Nephron (organoid): ENCODE measurements around the gene PAPPA.

ENCODE experiments used
- H3K27ac Mint-ChIP-seq, 3 experiments: 2 replicates each; pipeline ENCODE4 v1.8.0; 2020; ENCODE audit warnings: mixed read lengths in 3 of 3, mild to moderate bottlenecking in 2 of 3, moderate library complexity in 1 of 3
- H3K27me3 Mint-ChIP-seq: 2 replicates; pipeline ENCODE4 v1.8.0; 2021; ENCODE audit warnings: low read depth, mild to moderate bottlenecking, moderate library complexity, mixed read lengths
- H3K36me3 Mint-ChIP-seq: 2 replicates; pipeline ENCODE4 v1.8.0; 2020; ENCODE audit warnings: low read depth, mixed read lengths
- H3K4me1 Mint-ChIP-seq: 2 replicates; pipeline ENCODE4 v1.8.0; 2020; ENCODE audit warnings: mixed read lengths
- H3K4me3 Mint-ChIP-seq, 3 experiments: 2 replicates each; pipeline ENCODE4 v1.8.0; 2020; ENCODE audit warnings: mild to moderate bottlenecking in 3 of 3, mixed read lengths in 3 of 3, moderate library complexity in 2 of 3
- H3K9me3 Mint-ChIP-seq: 2 replicates; pipeline ENCODE4 v1.8.0; 2020; ENCODE audit warnings: mixed read lengths
- CTCF ChIP-seq, 3 experiments: fragments of 200-600 bp; sonication (generic); IDR thresholded peaks; one replicate each; pipeline ENCODE4 v1.5.0; 2021; ENCODE audit warnings: antibody characterized with exemption in 3 of 3; ENCODE audit not compliant: unreplicated experiment in 3 of 3

PAPPA gene

GRCh38 chr9:116300360-116300870 lies 146.8 kb downstream of the PAPPA start:
- Mint-ChIP-seq H3K9me3 (peaks cover 3% of the 10 kb centered on the region), H3K4me3 (no peak overlapping the region), H3K27ac (peak overlapping the region in 2 of 3 experiments; percentile 7 to 67), H3K27me3 (peaks cover 29% of the 10 kb centered on the region), H3K36me3 (peaks cover 21% of the 10 kb centered on the region), H3K4me1 (peaks cover 25% of the 10 kb centered on the region)
- no peak for TF ChIP-seq CTCF (IDR thresholded peaks at IDR 0.05; ENCODE audit: unreplicated experiment in 3 of 3)

GRCh38 chr9:116303270-116303669 lies 149.7 kb downstream of the PAPPA start:
- H3K36me3 Mint-ChIP-seq = peaks cover 21% of the 10 kb centered on the region
- no peak for TF ChIP-seq CTCF (IDR thresholded peaks at IDR 0.05; ENCODE audit: unreplicated experiment in 3 of 3)

GRCh38 chr9:116303886-116304538 lies 150.4 kb downstream of the PAPPA start:
- H3K36me3 Mint-ChIP-seq = peaks cover 21% of the 10 kb centered on the region
- H3K27me3 Mint-ChIP-seq = peaks cover 29% of the 10 kb centered on the region
- no peak for TF ChIP-seq CTCF (IDR thresholded peaks at IDR 0.05; ENCODE audit: unreplicated experiment in 3 of 3)
- H3K4me1 Mint-ChIP-seq = peaks cover 19% of the 10 kb centered on the region
- H3K27ac Mint-ChIP-seq = peak overlapping the region in 1 of 3 experiments; percentile 14
- H3K9me3 Mint-ChIP-seq = no peaks in the 10 kb centered on the region
- no peak overlapping the region for H3K4me3 Mint-ChIP-seq

More at GRCh38 chr9:116303270-116303669, 149.7 kb downstream of the PAPPA start:
- H3K4me3 Mint-ChIP-seq = no peak overlapping the region
- no peak overlapping the region for H3K27ac Mint-ChIP-seq
- peaks cover 29% of the 10 kb centered on the region for H3K27me3 Mint-ChIP-seq
- peaks cover 25% of the 10 kb centered on the region for H3K4me1 Mint-ChIP-seq
- no peaks in the 10 kb centered on the region for H3K9me3 Mint-ChIP-seq

- Mint-ChIP-seq H3K27me3 (peaks cover 25% of the 10 kb centered on the region), H3K4me1 (peaks cover 13% of the 10 kb centered on the region), H3K36me3 (peaks cover 21% of the 10 kb centered on the region), H3K9me3 (no peaks in the 10 kb centered on the region), H3K27ac (peak overlapping the region in 1 of 3 experiments; percentile 17), H3K4me3 (no peak overlapping the region)
- no peak for TF ChIP-seq CTCF (IDR thresholded peaks at IDR 0.05; ENCODE audit: unreplicated experiment in 3 of 3)
These were observed 151.2 kb downstream of the PAPPA start for GRCh38 chr9:116304761-116305160.

GRCh38 chr9:116308076-116308475 lies 154.5 kb downstream of the PAPPA start:
- TF ChIP-seq CTCF (IDR thresholded peaks at IDR 0.05; ENCODE audit: unreplicated experiment in 3 of 3) = no peak
- Mint-ChIP-seq H3K27me3 (peaks cover 44% of the 10 kb centered on the region), H3K36me3 (peaks cover 21% of the 10 kb centered on the region), H3K4me3 (no peak overlapping the region), H3K4me1 (peaks cover 13% of the 10 kb centered on the region), H3K27ac (no peak overlapping the region), H3K9me3 (no peaks in the 10 kb centered on the region)
